Nephron progenitor cell (in vitro differentiated cells): Measurements from ENCODE around the gene SHROOM4.
A peak's percentile ranks its signal among the peaks of the same experiment; 100 is the strongest.

Experiments
- DNase-seq: peaks from one replicate; pipeline ENCODE4 v3.0.0; 2021
- H3K27ac Mint-ChIP-seq: 2 replicates; pipeline ENCODE4 v1.8.0; 2021; ENCODE audit warnings: mild to moderate bottlenecking, moderate library complexity, mixed read lengths
- H3K27me3 Mint-ChIP-seq: 2 replicates; pipeline ENCODE4 v1.8.0; 2021; ENCODE audit warnings: mild to moderate bottlenecking, low read depth, mixed read lengths; ENCODE audit not compliant: poor library complexity
- H3K36me3 Mint-ChIP-seq: 2 replicates; pipeline ENCODE4 v1.8.0; 2021; ENCODE audit warnings: low read depth, mixed read lengths
- H3K4me1 Mint-ChIP-seq: 2 replicates; pipeline ENCODE4 v1.8.0; 2021; ENCODE audit warnings: mixed read lengths
- H3K4me3 Mint-ChIP-seq: 2 replicates; pipeline ENCODE4 v1.8.0; 2021; ENCODE audit warnings: mild to moderate bottlenecking, moderate library complexity, mixed read lengths
- H3K9me3 Mint-ChIP-seq: 2 replicates; pipeline ENCODE4 v1.8.0; 2021; ENCODE audit warnings: mild to moderate bottlenecking, moderate library complexity, mixed read lengths
- TF ChIP-seq, protein P1 (sequence below): fragments of 200-600 bp; sonication (generic); IDR thresholded peaks from 2 replicates; pipeline ENCODE4 v1.5.0; 2021; ENCODE audit warnings: antibody characterized with exemption

The SHROOM4 gene

DNA sequence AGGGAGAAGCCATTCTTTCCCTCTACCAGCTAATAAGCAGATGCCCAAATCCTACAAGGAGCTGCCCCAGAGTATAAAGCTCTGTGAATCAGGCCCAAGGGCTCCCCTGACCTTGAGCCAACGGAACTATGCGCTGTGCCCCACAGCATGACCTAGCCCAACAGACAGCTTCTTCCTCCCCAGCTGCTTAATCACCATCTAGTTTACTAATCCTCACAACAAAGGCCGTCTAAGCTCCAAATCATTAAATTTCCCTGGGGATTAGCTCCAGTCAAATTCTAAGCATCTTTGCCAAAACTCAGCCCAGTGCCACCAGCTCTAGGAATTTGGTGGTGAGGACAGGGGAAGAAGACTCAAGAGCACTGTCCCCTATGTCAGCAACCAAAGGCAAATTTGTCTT is 113.1 kb downstream of the SHROOM4 start:
- H3K4me3 Mint-ChIP-seq = no peak overlapping the region
- no peaks in the 10 kb centered on the region for H3K36me3 Mint-ChIP-seq
- H3K9me3 Mint-ChIP-seq = peaks cover 12% of the 10 kb centered on the region
- peaks cover 4% of the 10 kb centered on the region for H3K27me3 Mint-ChIP-seq
- TF ChIP-seq, protein P1, sequence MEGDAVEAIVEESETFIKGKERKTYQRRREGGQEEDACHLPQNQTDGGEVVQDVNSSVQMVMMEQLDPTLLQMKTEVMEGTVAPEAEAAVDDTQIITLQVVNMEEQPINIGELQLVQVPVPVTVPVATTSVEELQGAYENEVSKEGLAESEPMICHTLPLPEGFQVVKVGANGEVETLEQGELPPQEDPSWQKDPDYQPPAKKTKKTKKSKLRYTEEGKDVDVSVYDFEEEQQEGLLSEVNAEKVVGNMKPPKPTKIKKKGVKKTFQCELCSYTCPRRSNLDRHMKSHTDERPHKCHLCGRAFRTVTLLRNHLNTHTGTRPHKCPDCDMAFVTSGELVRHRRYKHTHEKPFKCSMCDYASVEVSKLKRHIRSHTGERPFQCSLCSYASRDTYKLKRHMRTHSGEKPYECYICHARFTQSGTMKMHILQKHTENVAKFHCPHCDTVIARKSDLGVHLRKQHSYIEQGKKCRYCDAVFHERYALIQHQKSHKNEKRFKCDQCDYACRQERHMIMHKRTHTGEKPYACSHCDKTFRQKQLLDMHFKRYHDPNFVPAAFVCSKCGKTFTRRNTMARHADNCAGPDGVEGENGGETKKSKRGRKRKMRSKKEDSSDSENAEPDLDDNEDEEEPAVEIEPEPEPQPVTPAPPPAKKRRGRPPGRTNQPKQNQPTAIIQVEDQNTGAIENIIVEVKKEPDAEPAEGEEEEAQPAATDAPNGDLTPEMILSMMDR = no peak
- no peak for DNase-seq
- H3K4me1 Mint-ChIP-seq = peaks cover 60% of the 10 kb centered on the region
- no peak overlapping the region for H3K27ac Mint-ChIP-seq

DNA sequence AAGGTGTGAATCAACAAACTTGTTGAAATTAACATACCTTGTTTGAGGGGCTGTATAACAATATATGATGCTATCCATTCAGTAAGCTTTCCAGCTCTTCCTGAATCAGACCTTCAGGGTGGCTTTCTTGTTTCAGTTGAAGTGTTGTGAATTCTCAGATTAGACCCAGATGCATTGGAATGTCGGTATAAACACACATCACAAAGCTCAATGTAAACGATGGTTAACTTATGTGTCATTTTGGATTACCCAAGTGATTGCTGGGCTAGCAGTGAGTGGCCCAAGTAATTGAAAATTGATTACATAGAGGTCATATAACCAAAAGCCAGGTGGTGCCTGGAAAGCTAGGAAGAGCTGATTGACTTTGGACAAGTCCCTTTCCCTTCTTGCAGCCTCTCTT is 115.0 kb downstream of the SHROOM4 start:
- H3K4me3 Mint-ChIP-seq = no peak overlapping the region
- peaks cover 6% of the 10 kb centered on the region for H3K9me3 Mint-ChIP-seq
- peaks cover 4% of the 10 kb centered on the region for H3K27me3 Mint-ChIP-seq
- H3K4me1 Mint-ChIP-seq = peaks cover 45% of the 10 kb centered on the region
- TF ChIP-seq, protein P1 = no peak
- no peak for DNase-seq
- peaks cover 4% of the 10 kb centered on the region for H3K36me3 Mint-ChIP-seq
- no peak overlapping the region for H3K27ac Mint-ChIP-seq

DNA sequence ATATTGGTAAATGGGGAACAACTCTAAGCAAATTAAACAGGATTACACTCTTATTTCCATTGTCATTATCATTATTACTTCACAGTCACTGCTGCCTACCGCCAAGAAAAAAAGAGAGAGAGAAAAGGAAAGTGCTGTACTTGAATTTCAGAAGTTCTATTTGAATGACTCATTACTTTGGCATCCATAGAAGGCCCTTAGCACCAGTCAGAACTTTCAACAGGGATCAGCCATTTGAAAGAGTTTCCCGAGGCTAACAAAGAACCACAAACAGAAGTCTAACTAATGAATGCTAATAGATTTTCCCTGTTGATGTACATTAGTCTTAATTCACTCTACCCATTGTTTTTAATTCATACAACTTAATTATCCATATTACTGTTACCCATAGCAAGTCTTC is 116.3 kb downstream of the SHROOM4 start:
- Mint-ChIP-seq H3K9me3 (peaks cover 5% of the 10 kb centered on the region), H3K4me1 (peaks cover 41% of the 10 kb centered on the region), H3K4me3 (no peak overlapping the region), H3K36me3 (peaks cover 4% of the 10 kb centered on the region), H3K27ac (no peak overlapping the region), H3K27me3 (peaks cover 4% of the 10 kb centered on the region)
- DNase-seq = no peak
- TF ChIP-seq, protein P1 = no peak

DNA sequence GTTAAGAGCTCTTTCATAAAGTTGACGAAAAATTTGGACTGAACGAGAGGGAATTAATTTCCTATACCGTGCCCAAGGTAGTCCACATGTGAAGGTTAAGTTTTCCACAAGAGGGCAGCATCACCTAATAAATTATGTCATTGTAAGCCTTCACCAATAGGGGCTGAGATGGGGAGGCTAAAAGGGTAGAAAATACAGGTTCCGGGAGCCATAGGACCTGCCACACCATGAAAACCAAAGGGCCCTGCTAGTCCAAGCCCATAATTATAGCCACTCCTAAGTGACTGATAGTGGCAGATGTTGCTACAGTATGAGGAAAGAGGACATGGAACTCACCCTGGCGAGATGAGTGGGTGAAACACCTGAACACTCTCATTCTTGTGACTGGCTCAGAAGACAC is 122.2 kb downstream of the SHROOM4 start:
- Mint-ChIP-seq H3K9me3 (peaks cover 5% of the 10 kb centered on the region), H3K4me3 (no peak overlapping the region), H3K4me1 (no peaks in the 10 kb centered on the region), H3K27me3 (no peaks in the 10 kb centered on the region), H3K36me3 (peaks cover 4% of the 10 kb centered on the region), H3K27ac (no peak overlapping the region)
- TF ChIP-seq, protein P1 = peak; percentile 48
- peak; percentile 8 for DNase-seq

DNA sequence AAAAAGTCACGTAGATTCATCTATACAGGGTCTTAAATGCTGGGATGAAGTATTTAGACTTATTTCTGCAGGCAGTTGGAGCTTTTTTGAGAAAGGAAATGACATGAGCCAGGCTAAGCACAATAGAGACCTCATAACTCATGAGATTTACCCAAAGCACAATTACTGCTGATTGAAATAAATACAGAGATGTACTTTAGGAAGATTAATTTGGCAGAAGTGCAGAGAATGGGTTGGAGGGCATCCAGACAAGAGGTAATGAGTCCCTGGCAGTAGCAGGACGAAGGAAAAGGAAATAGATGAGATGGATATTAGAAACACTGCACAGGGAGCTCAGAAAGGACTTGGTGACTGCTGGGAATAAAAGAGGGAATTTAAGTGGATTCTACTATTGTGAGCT is 129.1 kb downstream of the SHROOM4 start:
- H3K4me3 Mint-ChIP-seq = no peak overlapping the region
- no peak for DNase-seq
- H3K9me3 Mint-ChIP-seq = no peaks in the 10 kb centered on the region
- TF ChIP-seq, protein P1 = no peak
- no peaks in the 10 kb centered on the region for H3K4me1 Mint-ChIP-seq
- no peak overlapping the region for H3K27ac Mint-ChIP-seq
- H3K27me3 Mint-ChIP-seq = no peaks in the 10 kb centered on the region
- H3K36me3 Mint-ChIP-seq = no peaks in the 10 kb centered on the region

DNA sequence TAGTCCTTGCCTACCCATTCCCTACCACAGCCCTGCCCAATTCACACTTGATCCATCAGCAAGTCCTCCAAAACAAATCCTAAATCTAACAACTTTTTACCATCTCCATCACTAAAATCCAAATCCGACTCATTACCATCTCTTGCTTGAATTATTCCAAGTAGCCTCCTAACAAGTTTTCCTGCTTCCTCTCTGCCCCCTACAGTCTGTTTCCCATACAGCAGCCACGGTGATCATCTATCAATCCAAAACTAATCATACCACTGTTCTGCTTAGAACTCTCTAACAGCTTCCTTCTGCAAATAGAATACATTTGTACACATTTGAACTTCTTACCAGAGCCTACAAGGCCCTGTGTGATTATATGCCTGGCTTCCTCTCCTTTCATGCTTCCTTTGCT is 133.0 kb downstream of the SHROOM4 start:
- Mint-ChIP-seq H3K4me1 (no peaks in the 10 kb centered on the region), H3K4me3 (no peak overlapping the region), H3K9me3 (no peaks in the 10 kb centered on the region), H3K36me3 (no peaks in the 10 kb centered on the region), H3K27me3 (no peaks in the 10 kb centered on the region), H3K27ac (no peak overlapping the region)
- peak; percentile 10 for DNase-seq
- TF ChIP-seq, protein P1 = peak; percentile 33
